ENCODE data around the gene CRIM1.

DNA sequence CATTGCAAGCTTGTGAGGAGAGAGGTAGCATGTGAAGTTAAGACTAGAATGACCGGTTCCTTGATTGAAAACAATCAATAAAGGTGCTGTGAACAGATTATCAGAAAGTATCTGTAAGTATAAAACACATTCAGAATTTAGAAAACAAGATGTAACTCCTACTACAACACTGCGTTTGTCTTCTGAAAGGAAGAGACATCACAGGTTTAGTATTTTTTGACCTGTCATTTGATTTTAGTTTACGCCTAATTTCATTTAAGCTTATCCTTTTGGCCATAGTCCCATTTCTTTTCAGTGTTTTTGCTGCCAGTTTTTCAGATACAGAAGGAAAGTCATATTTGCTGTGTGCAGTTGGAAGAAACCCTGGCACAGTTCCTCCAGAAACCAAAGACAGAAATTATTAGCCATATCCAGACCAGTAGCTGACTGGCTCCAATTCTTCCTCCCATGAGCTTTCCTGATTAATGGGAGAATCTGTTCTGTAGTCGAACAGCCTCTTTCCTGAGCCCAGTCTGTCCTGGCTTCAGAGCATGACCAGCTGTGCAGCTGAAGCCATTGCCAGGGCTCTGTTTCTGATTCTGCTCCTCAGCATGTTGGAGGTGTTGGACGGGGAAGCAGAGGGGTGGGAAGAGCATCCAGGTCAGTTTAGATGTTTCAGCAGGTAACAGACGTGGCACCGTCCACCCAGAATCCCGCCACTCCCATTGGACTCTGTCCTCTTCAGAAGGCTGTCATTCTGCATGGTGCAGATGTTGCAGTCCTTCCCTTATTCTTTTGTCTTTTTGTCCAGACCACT is 61.0 kb downstream of the CRIM1 start:
- TF ChIP-seq, protein P1, sequence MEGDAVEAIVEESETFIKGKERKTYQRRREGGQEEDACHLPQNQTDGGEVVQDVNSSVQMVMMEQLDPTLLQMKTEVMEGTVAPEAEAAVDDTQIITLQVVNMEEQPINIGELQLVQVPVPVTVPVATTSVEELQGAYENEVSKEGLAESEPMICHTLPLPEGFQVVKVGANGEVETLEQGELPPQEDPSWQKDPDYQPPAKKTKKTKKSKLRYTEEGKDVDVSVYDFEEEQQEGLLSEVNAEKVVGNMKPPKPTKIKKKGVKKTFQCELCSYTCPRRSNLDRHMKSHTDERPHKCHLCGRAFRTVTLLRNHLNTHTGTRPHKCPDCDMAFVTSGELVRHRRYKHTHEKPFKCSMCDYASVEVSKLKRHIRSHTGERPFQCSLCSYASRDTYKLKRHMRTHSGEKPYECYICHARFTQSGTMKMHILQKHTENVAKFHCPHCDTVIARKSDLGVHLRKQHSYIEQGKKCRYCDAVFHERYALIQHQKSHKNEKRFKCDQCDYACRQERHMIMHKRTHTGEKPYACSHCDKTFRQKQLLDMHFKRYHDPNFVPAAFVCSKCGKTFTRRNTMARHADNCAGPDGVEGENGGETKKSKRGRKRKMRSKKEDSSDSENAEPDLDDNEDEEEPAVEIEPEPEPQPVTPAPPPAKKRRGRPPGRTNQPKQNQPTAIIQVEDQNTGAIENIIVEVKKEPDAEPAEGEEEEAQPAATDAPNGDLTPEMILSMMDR (conservative IDR thresholded peaks at IDR 0.05): no peak
- no peak for TF ChIP-seq ZFX (IDR thresholded peaks at IDR 0.05)

Data from C4-2B (cell line).